Activated T-helper 1 cell treated with Interleukin-2 at 50 U/mL for 16 hours (primary cell): ENCODE results near the gene DPEP3.
A peak's percentile ranks its signal among the peaks of the same experiment; 100 is the strongest.
"Not testable (repeated sequence)": the region's sequence is repeated elsewhere in the genome, so short reads cannot be mapped to it uniquely, and the experiment has no call there.

Experiments
- DNase-seq: peaks from one replicate; pipeline ENCODE4 v3.0.0-alpha.2; 2020; ENCODE audit warnings: low read depth

The DPEP3 gene

DNA sequence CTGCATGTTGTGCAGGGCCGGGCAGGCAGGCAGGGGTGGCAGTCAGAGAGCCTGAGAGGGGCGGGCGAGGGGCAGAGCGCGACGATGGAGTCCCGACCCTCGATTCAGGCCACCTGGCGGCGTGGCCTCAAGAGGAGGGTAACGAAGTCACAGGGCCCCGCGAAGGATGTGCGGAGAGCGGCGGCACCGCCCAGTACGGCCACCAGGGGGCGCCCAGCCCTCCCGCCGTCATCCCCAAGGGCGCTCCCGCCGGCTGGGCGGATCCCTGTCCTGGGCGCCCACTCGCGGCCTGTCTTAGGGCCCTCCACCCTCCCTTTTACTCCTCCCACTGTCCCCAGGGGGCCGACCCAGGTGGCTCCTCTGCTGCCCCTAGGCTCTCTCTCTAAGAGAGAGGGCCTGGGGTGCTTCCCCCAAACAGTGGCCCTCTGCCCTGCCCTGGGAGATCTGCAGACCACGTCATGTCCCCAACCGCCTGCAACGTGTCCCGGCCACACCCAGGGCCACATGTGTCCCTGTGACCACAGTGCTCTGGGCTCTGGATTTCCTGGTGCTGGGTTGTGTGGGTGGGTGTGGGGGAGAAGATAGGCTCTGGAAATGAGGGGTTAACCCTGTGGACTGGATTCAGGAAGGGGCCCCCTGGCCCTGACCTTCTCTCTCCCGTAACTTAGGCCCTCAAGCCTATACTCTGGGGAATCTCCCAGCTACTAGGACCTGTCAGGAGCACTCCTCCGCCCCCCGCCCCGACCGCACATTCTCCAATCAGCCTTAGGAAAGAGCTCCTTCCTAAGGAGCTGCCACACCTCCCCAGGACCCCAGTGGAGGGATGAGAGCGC, 13.1 kb upstream of the DPEP3 start:
- DNase-seq: peak; percentile 74

DNA sequence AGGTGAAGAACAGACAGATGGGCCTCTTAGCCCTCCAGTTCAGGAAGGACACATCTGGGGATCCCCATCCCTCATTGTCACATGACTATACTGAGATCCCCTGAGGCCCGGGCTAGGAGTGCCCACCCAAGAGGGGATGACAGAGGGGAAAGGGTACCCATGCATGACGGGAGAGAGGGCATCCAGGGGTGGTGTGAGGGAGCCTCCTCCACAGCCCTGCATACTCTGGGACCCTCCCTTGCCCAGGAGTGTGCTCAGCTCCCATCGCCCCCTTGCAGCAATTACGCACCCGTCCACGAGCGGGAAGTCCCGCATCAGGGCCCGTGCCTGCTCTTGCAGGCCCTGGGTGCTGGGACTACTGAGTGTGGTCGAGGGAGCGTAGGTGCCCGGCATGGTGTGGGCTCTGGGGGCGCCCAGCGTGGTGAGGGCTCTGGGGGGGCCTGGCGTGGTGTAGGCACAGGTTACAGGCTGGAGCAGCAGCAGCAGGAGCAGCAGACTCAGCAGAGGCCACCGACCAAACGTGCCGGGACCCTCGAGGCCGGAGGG, 12.4 kb upstream of the DPEP3 start:
- DNase-seq: no peak

DNA sequence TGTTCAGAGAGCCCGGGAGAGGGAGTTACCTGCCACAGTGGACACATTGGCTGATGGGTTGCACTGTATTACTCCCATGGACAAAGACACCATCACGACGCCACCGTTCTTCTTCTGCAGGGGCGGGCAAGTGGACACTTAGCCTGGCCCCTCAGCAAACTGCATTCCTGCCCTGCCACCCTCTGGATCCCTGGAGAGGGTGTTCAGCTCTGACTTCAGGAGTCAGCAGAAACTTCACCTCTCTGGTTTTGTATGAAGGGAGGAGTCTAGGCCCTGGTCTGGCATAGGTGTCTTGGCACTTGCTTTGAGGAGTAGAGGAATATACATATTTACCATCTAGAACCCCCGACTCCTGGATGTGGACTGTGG, 9.7 kb upstream of the DPEP3 start:
- no peak for DNase-seq

DNA sequence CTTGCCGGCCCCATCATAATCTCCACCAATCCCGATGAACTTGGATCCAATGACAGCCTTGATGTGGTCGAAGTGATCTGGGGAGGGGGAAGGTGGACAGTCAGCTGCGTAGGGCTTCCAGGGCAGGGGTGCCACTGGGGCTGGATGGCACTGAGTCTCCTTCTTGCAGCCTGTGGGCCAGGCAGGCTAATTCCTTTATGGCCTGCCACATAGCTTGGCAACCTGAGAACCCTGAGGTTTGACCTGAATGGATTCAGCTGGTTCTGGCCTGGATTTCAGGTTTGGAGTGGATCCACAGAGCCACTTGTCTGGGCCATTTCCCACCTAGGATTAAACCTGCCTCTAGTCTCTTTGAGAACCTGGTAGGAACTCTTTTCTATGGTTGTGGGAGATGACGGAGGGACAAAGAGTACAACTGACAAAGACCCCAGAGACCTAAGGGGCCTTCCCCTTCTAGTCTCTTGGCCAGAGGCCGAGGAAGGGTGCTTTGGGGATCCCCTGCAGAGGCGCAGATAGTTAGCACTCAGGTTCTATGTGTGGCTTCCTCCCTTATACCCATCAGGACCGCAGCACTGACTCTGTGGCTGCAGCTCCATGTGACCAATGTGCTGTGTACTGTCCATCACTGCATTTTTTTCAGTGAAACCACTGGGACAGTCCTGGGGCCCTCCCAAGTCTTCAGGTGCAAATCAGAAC, 9.2 kb upstream of the DPEP3 start:
- no peak for DNase-seq

DNA sequence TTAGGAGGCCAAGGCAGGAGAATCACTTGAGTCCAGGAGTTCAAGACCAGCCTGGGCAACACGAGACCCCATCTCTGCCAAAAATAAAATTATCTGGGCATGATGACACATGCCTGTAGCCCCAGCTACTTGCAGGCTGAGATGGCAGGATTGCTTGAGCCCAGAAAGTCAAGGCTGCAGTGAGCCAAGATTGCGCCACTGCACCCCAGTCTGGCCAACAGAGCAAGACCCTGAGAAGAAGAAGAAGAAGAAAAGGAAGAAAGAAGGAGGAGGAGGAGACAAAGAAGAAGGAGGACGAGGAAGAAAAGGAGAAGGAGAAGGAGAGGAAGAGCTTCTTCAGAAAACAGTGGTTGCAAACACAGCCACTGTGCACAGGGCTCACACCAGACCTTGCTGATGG, 8.4 kb upstream of the DPEP3 start:
- no peak for DNase-seq

DNA sequence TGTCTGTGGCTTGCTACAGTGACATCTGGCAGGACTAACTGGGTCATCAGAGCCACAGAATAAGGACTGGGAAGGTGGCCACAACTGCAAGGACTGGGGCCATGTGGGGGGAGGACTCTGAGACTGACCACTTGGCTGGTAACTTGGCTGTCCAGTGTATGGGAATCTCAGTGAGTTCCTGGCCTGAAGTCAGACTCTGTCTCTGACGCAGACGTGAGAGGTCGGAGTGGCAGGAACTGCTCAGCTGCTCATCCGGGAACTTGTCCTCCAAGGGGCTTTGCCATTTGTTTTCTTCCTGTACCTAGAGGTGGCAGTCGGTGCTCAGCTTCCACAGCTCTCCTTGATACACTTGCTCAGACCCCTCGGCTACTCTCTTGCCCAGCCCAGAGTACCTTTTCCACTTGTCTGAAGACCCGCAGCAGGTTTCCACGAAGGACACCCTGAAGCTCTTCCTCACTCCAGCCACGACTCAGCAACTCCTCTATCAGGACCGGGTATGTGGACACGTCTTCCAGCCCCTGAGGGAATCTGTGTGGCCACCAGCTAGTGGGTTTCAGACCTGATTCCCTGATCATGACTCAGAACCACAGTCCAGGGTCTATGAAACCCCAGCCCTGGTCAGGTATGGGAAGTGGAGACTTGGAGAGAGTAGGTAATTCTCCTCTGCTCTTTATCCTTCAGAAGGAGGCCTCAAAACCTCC, 7.3 kb upstream of the DPEP3 start:
- DNase-seq: no peak

DNA sequence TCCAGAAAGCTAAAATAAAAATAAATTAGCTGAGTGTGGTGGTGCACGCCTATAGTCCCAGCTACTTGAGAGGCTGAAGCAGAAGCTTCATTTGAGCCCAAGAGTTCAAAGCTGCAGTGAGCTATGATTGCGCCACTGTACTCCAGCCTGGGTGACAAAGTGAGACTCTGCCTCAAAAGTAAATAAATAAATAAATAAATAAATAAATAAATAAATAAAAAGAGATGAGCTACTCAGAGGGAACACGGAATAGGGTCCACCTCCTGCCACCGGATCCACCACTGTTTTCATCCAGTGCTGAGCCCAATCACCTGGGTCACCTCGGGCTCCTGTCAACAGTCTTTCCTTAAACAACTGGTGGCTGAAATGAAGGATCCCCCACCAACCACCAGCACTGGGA, 6.7 kb upstream of the DPEP3 start:
- no peak for DNase-seq

DNA sequence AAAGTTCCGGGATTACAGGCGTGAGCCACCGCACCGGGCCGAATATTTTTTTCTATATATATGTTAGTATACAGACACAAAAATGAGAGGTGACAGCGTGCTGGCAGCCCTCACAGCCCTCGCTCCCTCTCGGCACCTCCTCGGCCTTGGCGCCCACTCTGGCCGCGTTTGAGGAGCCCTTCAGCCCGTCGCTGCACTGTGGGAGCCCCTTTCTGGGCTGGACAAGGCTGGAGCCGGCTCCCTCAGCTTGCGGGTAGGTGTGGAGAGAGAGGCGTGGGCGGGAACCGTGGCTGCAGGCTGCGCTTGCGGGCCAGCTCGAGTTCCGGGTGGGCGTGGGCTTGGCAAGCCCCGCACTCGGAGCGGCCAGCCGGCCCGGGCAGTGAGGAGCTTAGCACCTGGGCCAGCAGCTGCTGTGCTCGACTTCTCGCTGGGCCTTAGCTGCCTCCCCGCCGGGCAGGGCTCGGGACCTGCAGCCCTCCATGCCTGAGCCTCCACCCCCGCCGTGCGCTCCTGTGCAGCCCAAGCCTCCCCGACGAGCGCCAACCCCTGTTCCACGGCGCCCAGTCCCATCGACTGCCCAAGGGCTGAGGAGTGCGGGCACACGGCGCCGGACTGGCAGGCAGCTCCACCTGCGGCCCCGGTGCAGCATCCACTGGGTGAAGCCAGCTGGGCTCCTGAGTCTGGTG, 1.9 kb upstream of the DPEP3 start:
- no peak for DNase-seq

DNA sequence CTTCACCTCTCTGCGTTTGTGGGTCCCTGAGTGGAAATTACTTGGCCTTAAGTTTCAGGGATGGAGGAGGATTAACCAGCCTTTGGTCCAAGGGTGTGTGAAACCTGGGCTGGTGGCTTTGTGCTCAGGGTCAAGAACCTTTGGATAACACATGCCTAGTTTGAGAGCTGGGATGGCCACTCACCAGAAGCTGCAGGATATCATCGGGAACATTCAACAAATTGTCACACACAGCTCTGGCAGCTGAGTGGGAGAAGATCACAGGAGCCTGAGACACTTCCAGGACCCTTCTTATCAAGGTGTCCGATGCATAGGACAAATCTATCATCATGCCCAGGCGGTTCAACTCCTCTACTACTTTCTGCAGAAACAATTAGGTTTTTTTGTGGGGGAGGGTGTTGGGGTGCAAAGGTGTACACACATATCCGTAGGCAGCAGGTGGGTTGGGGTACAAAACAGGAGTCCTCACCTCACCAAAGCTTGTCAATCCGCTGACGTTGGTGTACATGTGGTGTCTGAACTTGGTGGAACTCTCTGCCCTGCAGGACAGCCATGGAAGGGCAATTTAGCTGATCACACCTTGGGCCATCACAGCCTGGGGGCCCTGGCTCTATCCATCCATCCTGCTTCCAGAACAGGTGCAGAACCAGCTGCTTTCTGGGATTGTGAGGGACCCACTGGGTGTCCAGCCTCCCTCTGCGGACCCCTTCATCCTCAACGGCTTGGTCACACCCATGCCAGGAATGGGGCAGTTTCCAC, 2.7 kb downstream of the DPEP3 start:
- no peak for DNase-seq

DNA sequence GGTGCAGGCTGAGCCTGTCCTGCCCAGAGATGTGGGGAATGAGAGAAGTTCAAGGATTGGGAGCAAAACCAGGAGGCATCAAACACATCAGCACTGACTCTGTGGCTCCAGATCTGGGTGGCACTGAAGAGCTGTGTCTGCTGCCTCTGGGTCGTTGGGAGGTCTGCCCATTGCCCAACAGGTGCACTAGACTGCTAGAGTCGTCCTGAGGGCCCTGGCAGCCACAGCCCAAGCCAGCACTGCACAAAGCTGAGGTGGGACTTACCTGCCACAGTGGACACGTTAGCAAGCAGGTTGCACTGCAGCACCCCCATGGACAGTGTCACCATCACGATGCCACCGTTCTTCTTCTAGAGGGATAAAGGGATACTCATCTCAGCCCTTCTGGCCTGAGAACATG, 3.3 kb downstream of the DPEP3 start:
- DNase-seq: no peak

DNA sequence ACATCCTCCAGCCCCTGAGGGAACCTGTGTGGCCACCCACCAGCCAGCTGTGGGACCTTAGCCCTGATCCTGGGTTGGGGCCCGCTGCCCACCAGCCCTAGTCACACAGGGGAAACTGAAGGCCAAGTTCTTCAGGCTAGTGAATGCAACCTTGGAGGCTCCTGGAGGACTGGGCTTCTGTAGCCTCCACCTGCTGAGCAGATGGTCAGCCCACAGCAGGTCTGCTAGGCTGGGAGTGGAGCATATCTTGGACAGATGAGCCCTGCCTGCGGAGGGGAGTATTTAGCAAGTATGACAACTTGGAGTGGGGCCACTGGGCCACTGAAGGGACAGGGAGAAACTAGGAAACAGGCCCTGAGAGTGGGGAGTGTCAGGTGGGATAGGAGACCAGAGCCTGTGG, 4.1 kb downstream of the DPEP3 start:
- DNase-seq: no peak

DNA sequence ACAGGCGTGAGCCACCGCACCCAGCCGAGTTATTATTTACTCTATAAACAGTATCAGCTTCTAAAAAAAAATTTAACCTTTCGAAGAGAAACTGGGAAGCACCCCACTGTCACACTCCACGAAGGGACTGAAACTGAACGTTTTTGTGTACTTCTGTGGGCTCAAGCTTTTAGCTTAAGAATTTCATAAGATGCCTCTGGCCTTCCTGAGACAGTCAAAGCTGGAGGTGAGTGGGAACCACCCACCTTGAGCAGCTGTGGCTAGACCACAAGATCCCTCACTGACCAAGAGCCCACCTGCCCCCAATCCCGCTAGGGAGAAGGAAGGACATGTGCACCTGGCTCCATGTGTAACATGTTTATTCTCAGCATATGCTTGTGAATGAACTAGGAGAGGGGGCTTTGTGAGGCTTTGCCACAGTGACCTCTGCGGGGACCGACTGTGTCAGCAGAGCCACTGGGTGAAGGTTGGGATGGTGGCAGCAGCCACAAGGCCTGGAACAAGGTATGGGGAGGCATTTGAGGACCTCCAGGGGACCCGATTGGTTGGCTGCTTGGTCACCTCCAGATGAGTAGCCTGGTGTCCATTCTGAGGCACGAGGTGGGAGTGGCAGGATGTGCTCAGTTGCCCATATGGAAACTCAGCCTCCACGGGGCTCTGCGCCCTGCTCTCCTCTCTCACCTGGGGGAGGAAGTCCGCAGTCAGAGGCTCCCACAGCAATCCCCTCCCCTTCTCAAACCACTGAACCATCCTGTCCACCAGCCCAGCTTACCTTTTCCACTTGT, 4.8 kb downstream of the DPEP3 start:
- DNase-seq: no peak

DNA sequence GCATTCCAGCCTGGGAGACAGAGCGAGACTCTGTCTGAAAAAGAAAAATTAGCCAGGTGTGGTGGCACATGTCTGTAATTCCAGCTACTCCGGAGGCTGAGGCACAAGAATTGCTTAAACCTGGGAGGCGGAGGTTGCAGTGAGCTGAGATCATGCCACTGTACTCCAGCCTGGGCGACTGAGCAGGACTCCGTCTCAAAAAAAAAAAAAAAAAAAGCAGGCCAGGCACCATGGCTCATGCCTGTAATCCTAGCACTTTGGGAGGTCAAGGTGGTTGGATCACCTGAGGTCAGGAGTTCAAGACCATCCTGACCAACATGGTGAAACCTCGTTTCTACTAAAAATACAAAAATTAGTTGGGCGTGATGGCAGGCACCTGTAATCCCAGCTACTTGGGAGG, 8.0 kb downstream of the DPEP3 start:
- DNase-seq: not testable (repeated sequence)

DNA sequence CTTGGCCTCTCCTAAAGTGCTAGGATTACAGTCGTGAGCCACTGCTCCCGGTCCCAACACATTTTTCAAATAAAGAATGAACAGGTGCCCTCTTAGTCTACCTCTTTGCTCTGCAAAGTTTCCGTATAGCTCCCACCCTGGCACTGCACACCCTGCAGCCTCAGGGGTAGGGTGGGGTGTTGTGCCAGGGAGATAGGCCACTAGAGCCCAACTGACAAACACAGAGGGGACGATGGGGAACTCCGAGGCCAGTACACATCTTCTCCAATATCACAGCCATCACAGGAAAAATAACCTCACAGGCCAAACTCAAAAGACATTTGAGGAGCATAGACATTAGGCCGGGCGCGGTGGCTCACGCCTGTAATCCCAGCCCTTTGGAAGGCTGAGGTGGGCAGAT, 9.2 kb downstream of the DPEP3 start:
- no peak for DNase-seq

DNA sequence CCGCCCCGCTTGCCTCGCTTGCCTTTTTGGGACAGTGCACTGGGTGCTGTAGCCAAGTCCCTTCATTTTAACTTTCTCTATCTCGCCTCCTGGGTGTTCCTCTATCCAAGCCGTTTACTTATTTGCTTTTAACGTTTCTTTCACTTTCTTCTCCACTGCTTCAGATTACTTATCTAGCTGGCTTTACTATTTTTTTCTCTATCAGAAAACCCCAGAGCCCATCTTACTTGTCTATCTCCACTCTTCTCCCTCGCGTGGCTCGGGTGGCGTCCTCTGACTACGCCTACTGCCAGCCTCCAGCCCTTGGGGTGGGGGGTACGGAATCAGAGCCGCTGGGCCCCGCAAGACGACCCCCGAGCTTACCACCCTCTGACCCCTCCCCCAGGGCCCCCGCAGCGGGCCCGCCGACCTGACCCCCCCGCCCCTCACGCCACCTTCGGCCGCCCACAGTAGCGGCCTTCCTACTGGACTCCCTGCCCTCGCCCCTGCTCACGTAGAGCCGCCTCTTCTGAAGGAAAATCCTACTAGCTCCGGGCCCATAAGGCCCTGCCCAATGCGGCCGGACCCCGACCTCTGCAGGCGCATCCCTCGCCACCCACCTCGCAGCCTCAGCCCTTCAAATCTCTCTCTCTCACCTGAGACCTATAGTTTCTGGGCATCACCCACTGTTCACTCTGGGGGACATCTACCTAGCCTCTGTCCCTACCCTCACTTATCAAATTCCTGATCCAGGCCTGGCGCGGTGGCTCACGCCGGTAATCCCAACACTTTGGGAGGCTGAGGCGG, 10.9 kb downstream of the DPEP3 start:
- no peak for DNase-seq

DNA sequence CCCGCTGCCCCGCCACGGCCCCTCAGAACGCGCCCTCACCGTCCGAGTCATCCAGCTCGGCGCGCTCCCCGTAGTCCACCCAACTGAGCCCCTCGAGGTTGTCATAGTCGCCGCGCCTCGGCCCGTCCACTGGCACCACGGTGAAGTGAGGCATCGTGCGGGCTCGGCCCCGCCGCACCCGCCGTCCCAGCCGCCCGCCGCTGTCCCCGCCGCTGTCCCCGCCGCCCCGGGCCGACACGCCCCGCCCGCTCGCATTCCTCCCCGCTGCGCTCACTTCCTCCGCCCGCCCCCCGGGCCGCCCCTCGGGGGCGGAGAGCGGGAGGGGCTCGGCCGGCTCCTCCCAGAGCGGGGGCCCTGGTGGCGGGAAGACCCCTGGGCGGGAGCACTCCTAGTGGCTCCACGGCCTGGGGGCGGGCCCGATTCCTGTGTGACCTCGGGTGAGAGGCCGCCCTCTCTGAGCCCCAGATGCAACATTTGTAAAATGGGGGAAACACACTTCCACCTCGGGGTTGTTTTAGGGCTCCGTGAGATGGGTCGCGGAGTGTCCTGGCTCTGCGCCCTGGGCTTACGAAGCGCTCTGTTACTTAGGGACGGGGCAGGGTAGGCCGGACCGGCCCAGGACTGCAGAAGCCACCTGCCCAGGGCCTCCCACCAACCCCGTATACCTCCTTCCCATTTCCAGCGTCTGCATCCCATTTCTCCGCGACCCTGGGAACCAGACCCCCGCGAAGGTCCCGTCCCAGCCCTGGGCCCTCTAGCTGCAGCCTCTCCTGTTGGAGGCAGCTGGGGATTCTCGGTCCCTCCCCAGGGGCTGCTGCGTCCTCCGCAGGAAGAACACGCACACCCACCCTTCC, 11.7 kb downstream of the DPEP3 start, which contains the start of gene SLC12A4:
Gene SLC12A4, minus strand, starts transcription at position 238 of the 854 bp plus-strand sequence. Its CDS starts 84 bp downstream, at position 154.
- DNase-seq: peak; percentile 80

DNA sequence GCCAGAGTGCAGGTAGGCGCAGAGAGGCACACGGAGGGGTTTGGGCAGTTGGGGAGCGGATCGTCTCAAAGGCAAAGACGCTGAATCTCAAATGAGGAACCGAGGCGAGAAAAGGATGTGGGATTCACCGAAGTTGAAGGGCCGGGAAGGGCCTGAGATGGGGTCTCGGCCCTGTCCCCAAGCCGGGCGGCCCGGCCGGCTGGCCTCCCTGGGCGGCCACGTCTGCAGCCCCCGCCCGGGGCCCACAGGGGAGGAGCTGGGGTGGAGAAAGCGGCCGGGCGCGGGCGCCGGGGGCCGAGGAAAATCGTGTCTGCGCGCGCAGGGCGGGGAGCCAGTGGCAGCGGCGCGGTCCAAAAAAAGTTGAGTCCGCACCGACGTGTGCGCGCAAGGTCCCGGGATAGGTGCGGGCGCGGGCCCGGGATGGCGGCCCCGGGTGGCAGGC, 12.3 kb downstream of the DPEP3 start:
- DNase-seq: no peak

DNA sequence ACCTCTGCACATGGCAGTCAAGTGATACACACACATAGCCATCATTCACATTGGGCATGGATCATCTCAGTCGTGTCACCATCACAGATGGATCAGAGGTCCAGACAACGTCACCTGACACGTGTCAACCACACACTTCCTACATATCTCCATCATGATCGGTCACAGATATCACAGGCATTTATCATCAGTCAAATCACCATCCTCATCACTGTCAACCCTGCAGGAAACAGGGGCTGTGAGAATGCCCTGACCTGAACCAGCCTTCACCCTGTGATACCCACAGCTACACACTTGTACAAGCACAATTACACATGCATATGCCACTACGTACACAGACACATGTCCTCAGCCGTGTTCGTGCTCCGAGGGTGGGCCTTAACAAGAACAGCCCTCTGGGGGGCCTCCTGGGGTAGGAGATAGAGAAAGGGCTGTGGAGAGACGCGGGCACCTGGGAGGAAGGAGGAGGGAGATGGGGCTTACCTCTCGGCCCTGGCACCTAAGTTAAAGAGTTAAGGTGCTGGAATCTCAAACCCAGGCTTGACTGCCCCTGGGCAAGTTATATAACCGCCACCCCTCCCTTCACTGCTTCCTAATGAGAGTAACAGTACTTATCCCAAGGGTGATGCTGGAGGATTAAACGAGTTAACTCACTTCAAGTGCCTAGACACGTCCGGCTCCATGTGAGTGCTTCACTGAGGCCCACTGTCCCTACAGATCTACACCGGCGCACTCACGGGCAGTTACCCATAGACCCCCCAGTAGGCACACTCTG, 12.9 kb downstream of the DPEP3 start:
- no peak for DNase-seq
